WI38 (cell line): ENCODE measurements around the gene AKAP11.

Experiments used
- H3K4me3 ChIP-seq: 2 replicates; pipeline ENCODE4 v1.5.1; 2011; ENCODE audit warnings: low read depth, mild to moderate bottlenecking, control low read depth, low read length
- TF ChIP-seq, protein P1 (sequence below): IDR thresholded peaks from 2 replicates; pipeline ENCODE4 v1.5.1; 2012; ENCODE audit warnings: low read depth, mild to moderate bottlenecking, control low read depth, low read length

Gene AKAP11

DNA sequence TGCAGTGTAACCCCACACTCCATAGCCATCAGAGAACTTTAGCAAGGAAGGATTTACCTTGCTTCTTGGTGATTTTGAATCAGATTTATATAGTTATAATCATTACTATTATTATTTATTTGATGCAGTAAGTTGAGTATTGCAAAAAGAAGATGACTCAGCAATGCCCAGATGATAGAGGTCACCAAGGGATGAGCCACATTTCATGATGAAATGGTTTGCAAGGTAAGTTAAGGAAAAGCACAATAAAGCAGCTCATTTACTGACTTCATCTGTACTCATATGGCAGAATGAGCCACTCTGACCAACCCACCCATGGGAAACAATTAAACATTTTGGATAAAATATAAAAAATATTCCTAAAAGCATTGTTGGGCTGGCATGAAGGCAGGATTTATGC lies 59.1 kb downstream of the AKAP11 start:
- TF ChIP-seq, protein P1, sequence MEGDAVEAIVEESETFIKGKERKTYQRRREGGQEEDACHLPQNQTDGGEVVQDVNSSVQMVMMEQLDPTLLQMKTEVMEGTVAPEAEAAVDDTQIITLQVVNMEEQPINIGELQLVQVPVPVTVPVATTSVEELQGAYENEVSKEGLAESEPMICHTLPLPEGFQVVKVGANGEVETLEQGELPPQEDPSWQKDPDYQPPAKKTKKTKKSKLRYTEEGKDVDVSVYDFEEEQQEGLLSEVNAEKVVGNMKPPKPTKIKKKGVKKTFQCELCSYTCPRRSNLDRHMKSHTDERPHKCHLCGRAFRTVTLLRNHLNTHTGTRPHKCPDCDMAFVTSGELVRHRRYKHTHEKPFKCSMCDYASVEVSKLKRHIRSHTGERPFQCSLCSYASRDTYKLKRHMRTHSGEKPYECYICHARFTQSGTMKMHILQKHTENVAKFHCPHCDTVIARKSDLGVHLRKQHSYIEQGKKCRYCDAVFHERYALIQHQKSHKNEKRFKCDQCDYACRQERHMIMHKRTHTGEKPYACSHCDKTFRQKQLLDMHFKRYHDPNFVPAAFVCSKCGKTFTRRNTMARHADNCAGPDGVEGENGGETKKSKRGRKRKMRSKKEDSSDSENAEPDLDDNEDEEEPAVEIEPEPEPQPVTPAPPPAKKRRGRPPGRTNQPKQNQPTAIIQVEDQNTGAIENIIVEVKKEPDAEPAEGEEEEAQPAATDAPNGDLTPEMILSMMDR: no peak
- no peak overlapping the region for H3K4me3 ChIP-seq

- TF ChIP-seq, protein P1: no peak
- H3K4me3 ChIP-seq: no peak overlapping the region
These were observed 61.8 kb downstream of the AKAP11 start for GRCh38 chr13:42333613-42334328.

DNA sequence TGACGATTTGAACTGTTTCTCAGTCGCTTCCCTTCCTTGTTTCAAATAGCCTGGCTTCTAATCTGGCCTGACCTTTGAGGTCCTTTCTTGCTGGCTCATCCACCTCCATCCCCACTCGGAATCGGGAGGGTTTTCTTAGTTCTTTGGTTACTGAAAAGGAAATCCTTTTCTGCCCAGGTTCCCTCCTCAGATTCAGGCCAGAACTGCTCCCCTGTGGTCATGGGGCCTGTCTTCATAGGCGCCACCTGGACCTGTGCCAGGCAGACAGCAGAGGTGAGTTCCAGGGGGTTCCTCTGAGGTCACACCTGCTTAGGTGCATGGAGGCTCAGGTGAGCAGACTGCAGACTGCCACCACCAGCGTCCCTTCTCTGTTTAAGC lies 62.4 kb downstream of the AKAP11 start:
- TF ChIP-seq, protein P1: no peak
- H3K4me3 ChIP-seq: no peak overlapping the region

DNA sequence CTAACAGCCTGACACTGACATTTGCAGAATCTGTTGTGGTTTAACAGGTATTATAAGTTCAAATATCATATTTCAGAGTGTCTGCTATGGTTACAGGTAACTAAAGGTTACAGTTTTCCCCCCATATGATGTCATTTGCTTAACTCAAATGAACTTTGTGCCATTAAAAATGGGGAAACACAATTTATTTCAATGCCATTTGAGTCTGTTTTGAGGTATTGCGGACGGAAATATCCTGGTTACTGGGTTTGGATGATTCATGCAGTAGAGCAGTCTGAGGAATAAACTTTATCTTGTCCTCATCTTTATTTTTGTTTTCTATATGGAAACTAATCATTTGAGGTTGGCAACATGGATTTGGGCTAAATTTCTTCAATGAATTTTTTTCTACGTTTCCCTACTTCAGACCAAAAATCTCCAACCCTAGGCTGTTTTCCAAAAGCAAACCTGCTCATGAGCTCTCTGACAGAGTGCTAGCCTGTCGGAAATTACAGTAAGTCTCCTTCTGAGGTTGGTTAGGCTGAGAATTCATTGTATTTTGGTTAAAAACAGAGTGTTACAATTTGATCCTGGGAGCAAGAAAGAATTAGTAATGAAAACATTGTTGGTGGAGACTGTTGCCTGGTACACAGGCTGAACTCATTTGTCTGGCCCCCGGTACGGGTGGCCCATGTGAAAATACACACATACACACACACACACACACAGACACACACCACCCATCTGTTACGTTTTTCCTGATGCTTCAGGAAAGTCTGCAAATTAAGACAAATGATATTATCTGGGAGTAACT lies 66.1 kb downstream of the AKAP11 start:
- TF ChIP-seq, protein P1: no peak
- H3K4me3 ChIP-seq: no peak overlapping the region

GRCh38 chr13:42345367-42345766 lies 73.4 kb downstream of the AKAP11 start:
- H3K4me3 ChIP-seq: no peak overlapping the region
- TF ChIP-seq, protein P1: no peak

DNA sequence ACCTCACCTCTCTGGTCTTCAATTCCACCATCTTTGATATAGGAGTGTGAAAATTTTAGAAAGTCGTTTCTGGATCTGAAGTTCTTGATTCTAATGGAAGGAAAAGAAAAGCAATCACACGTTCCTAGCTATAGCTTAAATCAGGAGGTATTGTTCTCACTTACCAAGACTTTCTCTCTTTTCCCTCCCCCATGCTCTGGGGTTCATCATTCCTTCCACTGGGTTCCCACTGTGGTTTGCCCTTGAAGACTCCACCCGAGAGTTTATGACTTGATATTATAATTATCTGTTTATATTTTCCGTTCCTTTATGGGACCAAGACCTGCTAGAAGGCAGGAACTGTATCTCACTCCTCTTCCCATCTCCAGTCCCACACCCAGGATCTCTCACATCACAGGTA lies 76.6 kb downstream of the AKAP11 start:
- no peak overlapping the region for H3K4me3 ChIP-seq
- TF ChIP-seq, protein P1: no peak

- H3K4me3 ChIP-seq: no peak overlapping the region
- TF ChIP-seq, protein P1: no peak
These were observed 78.2 kb downstream of the AKAP11 start for GRCh38 chr13:42350141-42350540.
